HG03457 (cell line): Measurements from ENCODE around the gene SEL1L.
"Not testable (repeated sequence)": the region's sequence is repeated elsewhere in the genome, so short reads cannot be mapped to it uniquely, and the experiment has no call there.

Source experiments
- ATAC-seq: cut with Tn5 transposase; IDR thresholded peaks from one replicate; pipeline ENCODE4 v1.9.1; 2021; ENCODE audit warnings: moderate number of reproducible peaks; ENCODE audit not compliant: unreplicated experiment

Gene SEL1L

GRCh38 chr14:81476816-81477215 is 56.8 kb downstream of the SEL1L start:
- no peak for ATAC-seq

- no peak for ATAC-seq
Observed at GRCh38 chr14:81474685-81475324, 58.8 kb downstream of the SEL1L start.

- ATAC-seq, result peak; percentile 43
Observed at GRCh38 chr14:81474148-81474492, 59.5 kb downstream of the SEL1L start.

- ATAC-seq, result peak; percentile 41
Observed at GRCh38 chr14:81473456-81474147, 60.1 kb downstream of the SEL1L start.

- no peak for ATAC-seq
Observed at GRCh38 chr14:81472096-81472800, 61.4 kb downstream of the SEL1L start.

- no peak for ATAC-seq
Observed at GRCh38 chr14:81471062-81471461, 62.6 kb downstream of the SEL1L start.

GRCh38 chr14:81470557-81470826 is 63.2 kb downstream of the SEL1L start:
- peak; percentile 24 for ATAC-seq

- ATAC-seq, result no peak
Observed at GRCh38 chr14:81466854-81467253, 66.8 kb downstream of the SEL1L start.

- no peak for ATAC-seq
Observed at GRCh38 chr14:81465507-81466228, 68.0 kb downstream of the SEL1L start.

GRCh38 chr14:81465003-81465392 is 68.7 kb downstream of the SEL1L start:
- ATAC-seq, result peak; percentile 5

GRCh38 chr14:81464253-81465002 is 69.2 kb downstream of the SEL1L start:
- ATAC-seq, result peak; percentile 45

GRCh38 chr14:81462356-81462755 is 71.3 kb downstream of the SEL1L start:
- ATAC-seq, result not testable (repeated sequence)

GRCh38 chr14:81459912-81460311 is 73.7 kb downstream of the SEL1L start:
- ATAC-seq, result no peak

- ATAC-seq, result no peak
Observed at GRCh38 chr14:81458352-81458751, 75.3 kb downstream of the SEL1L start.

- peak; percentile 30 for ATAC-seq
Observed at GRCh38 chr14:81455390-81455789, 78.3 kb downstream of the SEL1L start.

GRCh38 chr14:81454572-81455218 is 79.0 kb downstream of the SEL1L start:
- peak; percentile 94 for ATAC-seq

GRCh38 chr14:81453166-81453766 is 80.4 kb downstream of the SEL1L start:
- ATAC-seq, result no peak

- ATAC-seq, result no peak
Observed at GRCh38 chr14:81452341-81453133, 81.1 kb downstream of the SEL1L start.

- no peak for ATAC-seq
Observed at GRCh38 chr14:81450976-81451375, 82.7 kb downstream of the SEL1L start.
